Caco-2 (cell line): Measurements from ENCODE around the gene HCRTR1. TPM values are rescaled to one million over a fixed set of nuclear protein-coding genes. Genes with fewer than 3 reads are reported as not detected.
A peak's percentile ranks its signal among the peaks of the same experiment; 100 is the strongest.

Experiments used
- BruUV-seq: library from RNA; stranded (reverse); fragments of 400-500 nt; replicated peaks from 2 replicates; lab custom pipeline; 2021; lab: Mats Ljungman, UMichigan
- CTCF ChIA-PET: fragments of 300-600 bp; sonication (Branson Sonifier 250); formaldehyde crosslinking; loops from one replicate; lab custom pipeline; 2022; ENCODE audit warnings: antibody characterized with exemption; lab: Charles Lee
- POLR2A ChIA-PET: fragments of 300-600 bp; sonication (Branson Sonifier 250); formaldehyde crosslinking; loops from one replicate; lab custom pipeline; 2022; ENCODE audit warnings: antibody characterized with exemption; lab: Charles Lee
- DNase-seq, 2 experiments: peaks; one replicate each; pipeline versions ENCODE4 v3.0.0 to v3.0.0-alpha.2; 2020 to 2022
- H3K27me3 ChIP-seq: replicated peaks from 2 replicates; pipeline ENCODE4 v1.6.0; 2011; ENCODE audit warnings: low read length; ENCODE audit not compliant: control insufficient read depth, insufficient read depth
- H3K36me3 ChIP-seq: 2 replicates; pipeline ENCODE4 v1.5.1; 2011; ENCODE audit warnings: low read length; ENCODE audit not compliant: control insufficient read depth, insufficient read depth
- H3K4me1 ChIP-seq: fragments of 250-450 bp; sonication (Bioruptor Pico); 2 replicates; pipeline ENCODE4 v1.5.1; 2020; ENCODE audit warnings: mild to moderate bottlenecking
- H3K4me3 ChIP-seq: 2 replicates; pipeline ENCODE4 v1.5.1; 2011; ENCODE audit warnings: low read depth, mild to moderate bottlenecking, control low read depth, low read length
- H3K9me3 ChIP-seq: fragments of 250-450 bp; sonication (Bioruptor Pico); 2 replicates; pipeline ENCODE4 v1.5.1; 2020; ENCODE audit warnings: mild to moderate bottlenecking, moderate library complexity
- H3K27ac Mint-ChIP-seq: one replicate; pipeline ENCODE4 v1.8.0; 2022; ENCODE audit warnings: mixed read lengths; ENCODE audit not compliant: unreplicated experiment
- H3K27me3 Mint-ChIP-seq: one replicate; pipeline ENCODE4 v1.8.0; 2022; ENCODE audit warnings: mixed read lengths; ENCODE audit not compliant: insufficient read depth, unreplicated experiment
- H3K36me3 Mint-ChIP-seq: one replicate; pipeline ENCODE4 v1.8.0; 2022; ENCODE audit warnings: mild to moderate bottlenecking, mixed read lengths; ENCODE audit not compliant: insufficient read depth, unreplicated experiment
- H3K4me1 Mint-ChIP-seq: one replicate; pipeline ENCODE4 v1.8.0; 2022; ENCODE audit warnings: low read depth, mixed read lengths; ENCODE audit not compliant: unreplicated experiment
- H3K4me3 Mint-ChIP-seq: one replicate; pipeline ENCODE4 v1.8.0; 2022; ENCODE audit warnings: mild to moderate bottlenecking, moderate library complexity, mixed read lengths; ENCODE audit not compliant: unreplicated experiment
- H3K9me3 Mint-ChIP-seq: one replicate; pipeline ENCODE4 v1.8.0; 2022; ENCODE audit warnings: mixed read lengths; ENCODE audit not compliant: unreplicated experiment
- CTCF ChIP-seq, 2 experiments: fragments of 200-600 bp in 1 of 2; IDR thresholded peaks; 1 replicate in 1 of 2; 2 replicates in 1 of 2; pipeline versions ENCODE4 v1.5.1 to v1.8.0; 2011 to 2022; ENCODE audit warnings: antibody characterized with exemption in 1 of 2, control low read depth in 1 of 2, inconsistent platforms in 1 of 2, low read depth in 1 of 2, low read length in 1 of 2, mild to moderate bottlenecking in 1 of 2, moderate library complexity in 1 of 2; ENCODE audit not compliant: insufficient read depth in 1 of 2, severe bottlenecking in 1 of 2, unreplicated experiment in 1 of 2
- intact Hi-C: fragments of 100-400 bp; cut with micrococcal nuclease; formaldehyde crosslinking; loops from one replicate; pipeline ENCODE4 v1.10.0; 2022; ENCODE audit not compliant: unreplicated experiment
- total RNA-seq: library from RNA; stranded (reverse); gene quantifications from 2 replicates; pipeline ENCODE4 v1.2.3, GENCODE V29; 2022

Gene HCRTR1
- total RNA-seq, 1 experiment from 2014 or later: not detected

- H3K4me3 ChIP-seq: peak within 1 kb of the TSS; percentile 86
- no peaks in the 10 kb centered on the region for H3K9me3 Mint-ChIP-seq
- 0 out of 2 replicates have a peak, but pooled peaks cover 4% of the 10 kb centered on the region for H3K4me1 ChIP-seq
- H3K36me3 ChIP-seq: no peaks in the 10 kb centered on the region
- ChIA-PET POLR2A (interaction anchor here (0.6 to 0.8 kb wide), 4 partner anchors 9 to 82 kb away, joined by 3 to 11 read pairs (median 4); no protein-coding TSS in a partner anchor), CTCF (interaction anchor here (0.6 to 1.3 kb wide), 4 partner anchors 27 to 1043 kb away, joined by 5 to 12 read pairs (median 6); no protein-coding TSS in a partner anchor)
- no peaks in the 10 kb centered on the region for H3K4me1 Mint-ChIP-seq
- TF ChIP-seq CTCF (IDR thresholded peaks at IDR 0.05; ENCODE audit: insufficient read depth in 1 of 2, low read depth in 1 of 2, low read length in 1 of 2, severe bottlenecking in 1 of 2, unreplicated experiment in 1 of 2): no peak
- H3K9me3 ChIP-seq: no peaks in the 10 kb centered on the region
- peak within 1 kb of the TSS; percentile 100 for H3K4me3 Mint-ChIP-seq
- no peaks in the 10 kb centered on the region for H3K27me3 ChIP-seq
- peaks cover 17% of the 10 kb centered on the region for H3K36me3 Mint-ChIP-seq
- peak within 1 kb of the TSS; percentile 100 for H3K27ac Mint-ChIP-seq
- BruUV-seq: no TSS peak
- H3K27me3 Mint-ChIP-seq: no peaks in the 10 kb centered on the region
- peak; percentile 97 for DNase-seq
- intact Hi-C loops: no loop called here
Observed at GRCh38 chr1:31644560-31645273, 27.2 kb downstream of the HCRTR1 start, which contains the start of gene PEF1. Gene PEF1 (minus strand): TSS chr1:31644876. CDS start chr1:31644864, 12 bp downstream.

GRCh38 chr1:31645274-31645568 is 27.7 kb downstream of the HCRTR1 start:
- H3K4me3 Mint-ChIP-seq: peak overlapping the region; percentile 100
- ChIA-PET CTCF (interaction anchor here (0.6 to 1.3 kb wide), 4 partner anchors 27 to 1043 kb away, joined by 5 to 12 read pairs (median 6); no protein-coding TSS in a partner anchor), POLR2A (interaction anchor here (0.6 to 0.8 kb wide), 4 partner anchors 8 to 82 kb away, joined by 3 to 11 read pairs (median 4); no protein-coding TSS in a partner anchor)
- no peak for DNase-seq
- peaks cover 17% of the 10 kb centered on the region for H3K36me3 Mint-ChIP-seq
- Histone ChIP-seq H3K4me1 (0 out of 2 replicates have a peak, but pooled peaks cover 4% of the 10 kb centered on the region), H3K36me3 (no peaks in the 10 kb centered on the region), H3K27me3 (no peaks in the 10 kb centered on the region), H3K4me3 (peak overlapping the region; percentile 86), H3K9me3 (no peaks in the 10 kb centered on the region)
- no peaks in the 10 kb centered on the region for H3K9me3 Mint-ChIP-seq
- intact Hi-C loops: no loop called here
- TSS peak; percentile 69 for BruUV-seq
- TF ChIP-seq CTCF (IDR thresholded peaks at IDR 0.05; ENCODE audit: insufficient read depth in 1 of 2, low read depth in 1 of 2, low read length in 1 of 2, severe bottlenecking in 1 of 2, unreplicated experiment in 1 of 2): no peak
- no peaks in the 10 kb centered on the region for H3K27me3 Mint-ChIP-seq
- no peaks in the 10 kb centered on the region for H3K4me1 Mint-ChIP-seq
- peak overlapping the region; percentile 100 for H3K27ac Mint-ChIP-seq

- H3K9me3 ChIP-seq: no peaks in the 10 kb centered on the region
- TF ChIP-seq CTCF (IDR thresholded peaks at IDR 0.05; ENCODE audit: insufficient read depth in 1 of 2, low read depth in 1 of 2, low read length in 1 of 2, severe bottlenecking in 1 of 2, unreplicated experiment in 1 of 2): no peak
- H3K4me3 ChIP-seq: no peak overlapping the region
- intact Hi-C loops: no loop called here
- H3K4me1 ChIP-seq: 0 out of 2 replicates have a peak, but pooled peaks cover 5% of the 10 kb centered on the region
- peak overlapping the region; percentile 100 for H3K4me3 Mint-ChIP-seq
- H3K27me3 Mint-ChIP-seq: no peaks in the 10 kb centered on the region
- no peak for DNase-seq
- H3K27me3 ChIP-seq: no peaks in the 10 kb centered on the region
- peak overlapping the region; percentile 6 for H3K27ac Mint-ChIP-seq
- no peaks in the 10 kb centered on the region for H3K9me3 Mint-ChIP-seq
- H3K36me3 ChIP-seq: no peaks in the 10 kb centered on the region
- peaks cover 17% of the 10 kb centered on the region for H3K36me3 Mint-ChIP-seq
- ChIA-PET POLR2A (no interaction called here), CTCF (no interaction called here)
- no TSS peak for BruUV-seq
- peaks cover 11% of the 10 kb centered on the region for H3K4me1 Mint-ChIP-seq
Observed at GRCh38 chr1:31646259-31646960, 28.9 kb downstream of the HCRTR1 start.
